ENCODE results near the gene CUBN.

GRCh38 chr10:17021656-17022465 lies 107.8 kb downstream of the CUBN start:
- no peak for TF ChIP-seq EZH2 (IDR thresholded peaks at IDR 0.05)
- TF ChIP-seq POLR2AphosphoS5 (IDR thresholded peaks at IDR 0.05; ENCODE audit: borderline replicate concordance, low read depth, low read length) = no peak
- TF ChIP-seq FOXP2 (optimal IDR thresholded peaks at IDR 0.05; ENCODE audit: control extremely low read depth, extremely low read length, insufficient read depth) = no peak

Data from SK-N-MC (cell line).